ENCODE measurements around the gene UBE2E3. TPM values are rescaled to one million over a fixed set of nuclear protein-coding genes. Genes with fewer than 3 reads are reported as not detected.

Gene UBE2E3
- total and polyA plus RNA-seq, 2 of the 13 experiments (the other 11 are each of a cell fraction or from before 2014, with no cell fraction given): 45.7 to 92.6 TPM

- H3K4me2 ChIP-seq (ENCODE audit: low read depth, low read length): no peak overlapping the region
- H3K79me2 ChIP-seq (ENCODE audit: insufficient read depth, low read length): no peaks in the 10 kb centered on the region
- H3K4me1 ChIP-seq (ENCODE audit: insufficient read depth, low read length): no peaks in the 10 kb centered on the region
- no peaks in the 10 kb centered on the region for H3K27me3 ChIP-seq (ENCODE audit: control insufficient read depth in 1 of 2, insufficient read depth in 2 of 2, low read length in 2 of 2)
- no peak overlapping the region for H3K4me3 ChIP-seq (replicated peaks in 1 of 3; ENCODE audit: insufficient read depth in 1 of 3, low read depth in 2 of 3, low read length in 3 of 3)
- H3K36me3 ChIP-seq (replicated peaks in 1 of 2; ENCODE audit: control insufficient read depth in 1 of 2, insufficient read depth in 2 of 2, low read length in 2 of 2): no peaks in the 10 kb centered on the region
- CTCF ChIA-PET (ENCODE audit: low intra/inter-chr PET ratio, low total read pairs): no interaction called here
- in situ Hi-C loops (cut with HindIII; ENCODE audit: extremely low pct_ligation_motif_present, low pct_unique_long_range_greater_than_20kb) (no loop called here), intact Hi-C loops (cut with micrococcal nuclease; ENCODE audit: unreplicated experiment) (no loop called here)
- H3K27ac ChIP-seq (ENCODE audit: extremely low read length, insufficient read depth, low read length): no peak overlapping the region
- DNase-seq (ENCODE audit: low spot score): no peak
- H3K9me3 ChIP-seq (ENCODE audit: low read length): no peaks in the 10 kb centered on the region
- no peak overlapping the region for H2AFZ ChIP-seq (ENCODE audit: low read length)
- no peaks in the 10 kb centered on the region for H4K20me1 ChIP-seq (ENCODE audit: insufficient read depth, low read length)
- BruUV-seq (replicated peaks): no TSS peak
- 30% methylated on average over 4 of the region's 4 CpGs for WGBS (ENCODE audit: low lambda C conversion rate)
- FAIRE-seq: no peak
- TF ChIP-seq PLSCR1 (CRISPR knock-in tag; IDR thresholded peaks at IDR 0.05; ENCODE audit: borderline replicate concordance) (no peak), MTF2 (CRISPR knock-in tag; IDR thresholded peaks at IDR 0.05; ENCODE audit: borderline replicate concordance) (no peak), ZFP90 (CRISPR knock-in tag; IDR thresholded peaks at IDR 0.05; ENCODE audit: borderline replicate concordance) (no peak), ZBTB2 (CRISPR knock-in tag; IDR thresholded peaks at IDR 0.05; ENCODE audit: low read depth) (no peak), ZNF546 (CRISPR knock-in tag; conservative IDR thresholded peaks at IDR 0.05) (no peak), HHEX (CRISPR knock-in tag; IDR thresholded peaks at IDR 0.05) (no peak), RARG (CRISPR knock-in tag; IDR thresholded peaks at IDR 0.05; ENCODE audit: low read depth) (no peak), PRPF4 (IDR thresholded peaks at IDR 0.05; ENCODE audit: low read depth, low read length, poor library complexity, severe bottlenecking) (no peak), ZMYM3 (CRISPR knock-in tag; IDR thresholded peaks at IDR 0.05) (no peak), ZNF563 (CRISPR knock-in tag; IDR thresholded peaks at IDR 0.05) (no peak), DMTF1 (CRISPR knock-in tag; IDR thresholded peaks at IDR 0.05) (no peak), ADNP (CRISPR knock-in tag; IDR thresholded peaks at IDR 0.05) (no peak), JDP2 (CRISPR knock-in tag; IDR thresholded peaks at IDR 0.05; ENCODE audit: borderline replicate concordance) (no peak), PREB (CRISPR knock-in tag; IDR thresholded peaks at IDR 0.05) (no peak), MXD4 (CRISPR knock-in tag; IDR thresholded peaks at IDR 0.05) (no peak), MIER2 (CRISPR knock-in tag; IDR thresholded peaks at IDR 0.05) (no peak), ARNT (IDR thresholded peaks at IDR 0.05) (no peak)
- no peak for ATAC-seq
- POLR2A ChIA-PET: no interaction called here
- no peak overlapping the region for H3K9ac ChIP-seq (ENCODE audit: insufficient read depth, low read depth, low read length)
Measured at GRCh38 chr2:180962727-180963314, 17.6 kb upstream of the UBE2E3 start.
